CD8-positive, alpha-beta memory T cell (primary cell): Measurements from ENCODE around the gene VGF. TPM values are rescaled to one million over a fixed set of nuclear protein-coding genes. Genes with fewer than 3 reads are reported as not detected.
"Not testable (repeated sequence)": the region's sequence is repeated elsewhere in the genome, so short reads cannot be mapped to it uniquely, and the experiment has no call there.

Experiments used
- CTCF ChIA-PET: fragments of 350-600 bp; sonication (Branson Sonifier 250); formaldehyde crosslinking; loops from one replicate; lab custom pipeline; 2021; ENCODE audit warnings: antibody characterized with exemption; lab: Charles Lee
- POLR2A ChIA-PET: fragments of 350-600 bp; sonication (Branson Sonifier 250); formaldehyde crosslinking; loops from one replicate; lab custom pipeline; 2021; ENCODE audit warnings: antibody characterized with exemption; lab: Charles Lee
- DNase-seq, 5 donors: peaks; one replicate each; pipeline versions ENCODE4 v3.0.0 to v3.0.0-alpha.2; 2020 to 2022; ENCODE audit warnings: mixed read lengths in 1 of 5
- H3K27ac ChIP-seq: one replicate; pipeline ENCODE4 v1.7.0; 2013; ENCODE audit warnings: low read depth, mild to moderate bottlenecking, low read length, moderate library complexity
- H3K27me3 ChIP-seq: 2 replicates; pipeline ENCODE4 v1.7.0; 2013; ENCODE audit warnings: low read length, mild to moderate bottlenecking; ENCODE audit not compliant: insufficient read depth, poor library complexity, severe bottlenecking
- H3K36me3 ChIP-seq: 2 replicates; pipeline ENCODE4 v1.7.0; 2013; ENCODE audit warnings: mild to moderate bottlenecking, low read length, moderate library complexity; ENCODE audit not compliant: insufficient read depth
- H3K4me1 ChIP-seq: 2 replicates; pipeline ENCODE4 v1.7.0; 2013; ENCODE audit warnings: mild to moderate bottlenecking, low read length, moderate library complexity; ENCODE audit not compliant: insufficient read depth
- H3K4me3 ChIP-seq: 2 replicates; pipeline ENCODE4 v1.7.0; 2013; ENCODE audit warnings: mild to moderate bottlenecking, low read length
- H3K9me3 ChIP-seq: 2 replicates; pipeline ENCODE4 v1.7.0; 2013; ENCODE audit warnings: mild to moderate bottlenecking, low read length
- H3K27ac Mint-ChIP-seq, 8 donors: one replicate each; pipeline ENCODE4 v1.8.0; 2020 to 2021; ENCODE audit warnings: mixed read lengths in 8 of 8, mild to moderate bottlenecking in 6 of 8, inconsistent platforms in 3 of 8, moderate library complexity in 3 of 8
- H3K27me3 Mint-ChIP-seq, 2 donors: one replicate each; pipeline ENCODE4 v1.8.0; 2020 to 2021; ENCODE audit warnings: mixed read lengths in 2 of 2, mild to moderate bottlenecking in 1 of 2, moderate library complexity in 1 of 2
- H3K36me3 Mint-ChIP-seq, 3 donors: one replicate each; pipeline ENCODE4 v1.8.0; 2020 to 2021; ENCODE audit warnings: mixed read lengths in 3 of 3, inconsistent platforms in 1 of 3, mild to moderate bottlenecking in 1 of 3
- H3K4me1 Mint-ChIP-seq, 3 donors: one replicate each; pipeline ENCODE4 v1.8.0; 2020 to 2021; ENCODE audit warnings: mixed read lengths in 3 of 3, inconsistent platforms in 1 of 3, mild to moderate bottlenecking in 1 of 3
- H3K4me3 Mint-ChIP-seq, 7 donors: one replicate each; pipeline ENCODE4 v1.8.0; 2020 to 2021; ENCODE audit warnings: mixed read lengths in 7 of 7, mild to moderate bottlenecking in 6 of 7, moderate library complexity in 4 of 7, inconsistent platforms in 2 of 7
- H3K9me3 Mint-ChIP-seq, 5 donors: one replicate each; pipeline ENCODE4 v1.8.0; 2020 to 2022; ENCODE audit warnings: mixed read lengths in 5 of 5, mild to moderate bottlenecking in 3 of 5, moderate library complexity in 2 of 5, inconsistent platforms in 1 of 5
- polyA plus RNA-seq: library from polyadenylated mRNA; unstranded; fragments of 300-500 nt; fragmentation: Illumina TruSeq; gene quantifications from one replicate; pipeline ENCODE4 v1.2.3, GENCODE V29; 2021
- total RNA-seq, 2 experiments: library from RNA; stranded (reverse); gene quantifications; one replicate each; pipeline ENCODE4 v1.2.3, GENCODE V29; 2021

The VGF gene
- total and polyA plus RNA-seq, 3 experiments from 2014 or later, result 0.13 to 0.16 TPM; not detected in 1

GRCh38 chr7:101118856-101119255, 46.5 kb downstream of the VGF start:
- no peaks in the 10 kb centered on the region for H3K36me3 ChIP-seq
- H3K4me3 Mint-ChIP-seq, result no peak overlapping the region
- H3K4me3 ChIP-seq, result no peak overlapping the region
- no peak for DNase-seq
- peaks cover 40 to 57% of the 10 kb centered on the region in 2 donors for H3K27me3 Mint-ChIP-seq
- H3K9me3 Mint-ChIP-seq, result peaks cover 0 to 2% (median 0%) of the 10 kb centered on the region in 5 donors
- H3K27ac ChIP-seq, result no peak overlapping the region
- ChIA-PET POLR2A (interaction anchor here (0.6 to 0.7 kb wide), 3 partner anchors 47 to 1047 kb away, joined by 3 to 11 read pairs (median 7); partner anchors contain the start of gene VGF), CTCF (interaction anchor here (1.4 kb wide), 1 partner anchor 25 kb away, joined by 4 read pairs; no protein-coding TSS in a partner anchor)
- no peak overlapping the region for H3K27ac Mint-ChIP-seq
- H3K4me1 Mint-ChIP-seq, result peaks cover 0 to 6% (median 0%) of the 10 kb centered on the region in 3 donors
- no peaks in the 10 kb centered on the region for H3K36me3 Mint-ChIP-seq
- no peaks in the 10 kb centered on the region for H3K9me3 ChIP-seq
- H3K4me1 ChIP-seq, result no peaks in the 10 kb centered on the region
- H3K27me3 ChIP-seq, result no peaks in the 10 kb centered on the region

- peaks cover 0 to under 1% (median 0%) of the 10 kb centered on the region in 3 donors for H3K4me1 Mint-ChIP-seq
- peaks cover 0 to 2% (median 0%) of the 10 kb centered on the region in 5 donors for H3K9me3 Mint-ChIP-seq
- Histone ChIP-seq H3K9me3 (no peaks in the 10 kb centered on the region), H3K36me3 (no peaks in the 10 kb centered on the region), H3K4me1 (no peaks in the 10 kb centered on the region), H3K27me3 (no peaks in the 10 kb centered on the region), H3K27ac (no peak overlapping the region), H3K4me3 (no peak overlapping the region)
- H3K4me3 Mint-ChIP-seq, result no peak overlapping the region
- ChIA-PET POLR2A (no interaction called here), CTCF (no interaction called here)
- H3K27me3 Mint-ChIP-seq, result peaks cover 26 to 38% of the 10 kb centered on the region in 2 donors
- no peaks in the 10 kb centered on the region for H3K36me3 Mint-ChIP-seq
- no peak for DNase-seq
- H3K27ac Mint-ChIP-seq, result no peak overlapping the region
These were observed 48.5 kb downstream of the VGF start for GRCh38 chr7:101116898-101117297.

- Histone ChIP-seq H3K36me3 (no peaks in the 10 kb centered on the region), H3K27ac (no peak overlapping the region), H3K9me3 (no peaks in the 10 kb centered on the region), H3K4me1 (no peaks in the 10 kb centered on the region), H3K4me3 (no peak overlapping the region), H3K27me3 (no peaks in the 10 kb centered on the region)
- Mint-ChIP-seq H3K4me1 (no peaks in the 10 kb centered on the region), H3K36me3 (no peaks in the 10 kb centered on the region), H3K27me3 (peaks cover 14 to 30% of the 10 kb centered on the region in 2 donors), H3K4me3 (no peak overlapping the region), H3K9me3 (peaks cover 0 to 2% (median 0%) of the 10 kb centered on the region in 5 donors), H3K27ac (no peak overlapping the region)
- CTCF ChIA-PET, result no interaction called here
- DNase-seq, result no peak
- POLR2A ChIA-PET, result no interaction called here
These were observed 50.2 kb downstream of the VGF start for GRCh38 chr7:101115215-101115614.

- H3K4me3 Mint-ChIP-seq, result no peak overlapping the region
- no peaks in the 10 kb centered on the region for H3K4me1 Mint-ChIP-seq
These were observed 50.9 kb downstream of the VGF start for GRCh38 chr7:101114492-101114891.

GRCh38 chr7:101113836-101114235, 51.5 kb downstream of the VGF start:
- peaks cover 10 to 22% of the 10 kb centered on the region in 2 donors for H3K27me3 Mint-ChIP-seq

More at GRCh38 chr7:101114492-101114891, 50.9 kb downstream of the VGF start:
- Histone ChIP-seq H3K4me1 (no peaks in the 10 kb centered on the region), H3K4me3 (no peak overlapping the region), H3K36me3 (no peaks in the 10 kb centered on the region), H3K9me3 (no peaks in the 10 kb centered on the region), H3K27ac (no peak overlapping the region), H3K27me3 (no peaks in the 10 kb centered on the region)
- Mint-ChIP-seq H3K36me3 (no peaks in the 10 kb centered on the region), H3K27me3 (peaks cover 12 to 23% of the 10 kb centered on the region in 2 donors), H3K27ac (no peak overlapping the region), H3K9me3 (peaks cover 0 to 2% (median 0%) of the 10 kb centered on the region in 5 donors)
- ChIA-PET POLR2A (no interaction called here), CTCF (interaction anchor here (2.9 kb wide), 1 partner anchor 29 kb away, joined by 8 read pairs; no protein-coding TSS in a partner anchor)
- DNase-seq, result no peak

DNA sequence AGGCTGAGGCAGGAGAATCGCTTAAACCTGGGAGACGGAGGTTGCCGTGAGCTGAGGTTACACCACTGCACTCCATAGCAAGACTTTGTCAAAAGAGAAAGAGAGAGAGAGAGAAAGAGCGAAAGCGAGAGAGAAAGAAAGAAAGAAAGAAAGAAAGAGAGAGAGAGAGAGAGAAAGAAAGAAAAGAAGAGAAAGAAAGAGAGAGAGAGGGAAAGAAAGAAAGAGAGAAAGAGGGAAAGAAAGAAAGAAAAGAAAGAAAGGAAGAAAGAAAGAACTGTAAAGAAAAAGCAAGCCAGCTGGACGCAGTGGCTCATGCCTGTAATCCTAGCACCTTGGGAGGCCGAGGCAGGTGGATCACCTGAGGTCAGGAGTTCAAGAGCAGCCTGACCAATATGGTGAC, 52.2 kb downstream of the VGF start:
- H3K36me3 Mint-ChIP-seq, H3K27ac ChIP-seq, H3K4me1 Mint-ChIP-seq, DNase-seq, H3K9me3 ChIP-seq, H3K27me3 ChIP-seq, H3K9me3 Mint-ChIP-seq, POLR2A ChIA-PET, H3K36me3 ChIP-seq, H3K4me1 ChIP-seq, H3K4me3 ChIP-seq, H3K4me3 Mint-ChIP-seq: not testable (repeated sequence)
- peaks cover 7 to 22% of the 10 kb centered on the region in 2 donors for H3K27me3 Mint-ChIP-seq
- CTCF ChIA-PET, result interaction anchor here (2.9 kb wide), 1 partner anchor 31 kb away, joined by 8 read pairs; no protein-coding TSS in a partner anchor
- H3K27ac Mint-ChIP-seq, result peak overlapping the region in 1 of 8 donors; percentile 9

More at GRCh38 chr7:101113836-101114235, 51.5 kb downstream of the VGF start:
- H3K36me3 Mint-ChIP-seq, result no peaks in the 10 kb centered on the region
- no peak overlapping the region for H3K4me3 ChIP-seq
- DNase-seq, result no peak
- H3K4me3 Mint-ChIP-seq, result no peak overlapping the region
- ChIA-PET CTCF (interaction anchor here (2.9 kb wide), 1 partner anchor 30 kb away, joined by 8 read pairs; no protein-coding TSS in a partner anchor), POLR2A (no interaction called here)
- no peak overlapping the region for H3K27ac Mint-ChIP-seq
- peaks cover 0 to 2% (median 0%) of the 10 kb centered on the region in 5 donors for H3K9me3 Mint-ChIP-seq
- H3K27ac ChIP-seq, result no peak overlapping the region
- H3K27me3 ChIP-seq, result no peaks in the 10 kb centered on the region
- no peaks in the 10 kb centered on the region for H3K4me1 ChIP-seq
- no peaks in the 10 kb centered on the region for H3K9me3 ChIP-seq
- H3K4me1 Mint-ChIP-seq, result no peaks in the 10 kb centered on the region
- no peaks in the 10 kb centered on the region for H3K36me3 ChIP-seq

Other genes starting within 250 kb of the VGF start
- gene MUC3A, start 216.0 kb downstream of the VGF start, total RNA-seq, result not detected
- gene MUC3A, start 216.0 kb downstream of the VGF start, polyA plus RNA-seq, result not detected
- gene MUC12, start 196.0 kb downstream of the VGF start, total RNA-seq, result under 1 TPM in 1 of 2 experiments, not detected in 1; 0.35 TPM
- gene MUC12, start 196.0 kb downstream of the VGF start, polyA plus RNA-seq, result 0.54 TPM
- not detected for gene MUC17, start 145.5 kb downstream of the VGF start, total RNA-seq
- gene MUC17, start 145.5 kb downstream of the VGF start, polyA plus RNA-seq, result not detected
- gene TRIM56, start 80.1 kb downstream of the VGF start, total RNA-seq, result 10 to 100 TPM; 29.1 to 31.9 TPM
- 22.0 TPM for gene TRIM56, start 80.1 kb downstream of the VGF start, polyA plus RNA-seq
- gene SERPINE1, start 38.5 kb downstream of the VGF start, total RNA-seq, result under 1 TPM; 0.31 to 0.44 TPM
- gene SERPINE1, start 38.5 kb downstream of the VGF start, polyA plus RNA-seq, result not detected
- gene AP1S1, start 11.1 kb downstream of the VGF start, total RNA-seq, result 10 to 100 TPM; 42.6 to 43.6 TPM
- 4.4 TPM for gene AP1S1, start 11.1 kb downstream of the VGF start, polyA plus RNA-seq
- gene NAT16, start 14.7 kb upstream of the VGF start, total RNA-seq, result not detected
- gene NAT16, start 14.7 kb upstream of the VGF start, polyA plus RNA-seq, result not detected
- not detected for gene MOGAT3, start 35.5 kb upstream of the VGF start, total RNA-seq
- not detected for gene MOGAT3, start 35.5 kb upstream of the VGF start, polyA plus RNA-seq
- gene PLOD3, start 52.0 kb upstream of the VGF start, total RNA-seq, result 10 to 100 TPM; 41.3 to 45.4 TPM
- gene PLOD3, start 52.0 kb upstream of the VGF start, polyA plus RNA-seq, result 23.1 TPM
- 10 to 100 TPM; 50.6 to 51.7 TPM for gene ZNHIT1, start 52.6 kb upstream of the VGF start, total RNA-seq
- gene ZNHIT1, start 52.6 kb upstream of the VGF start, polyA plus RNA-seq, result 66.2 TPM
- 10 to 100 TPM; 19.5 to 20.3 TPM for gene CLDN15, start 72.2 kb upstream of the VGF start, total RNA-seq
- 1.2 TPM for gene CLDN15, start 72.2 kb upstream of the VGF start, polyA plus RNA-seq
- 100 to 1,000 TPM; 137 to 139 TPM for gene FIS1, start 79.5 kb upstream of the VGF start, total RNA-seq
- gene FIS1, start 79.5 kb upstream of the VGF start, polyA plus RNA-seq, result 206 TPM
- 10 to 100 TPM; 13.3 to 13.4 TPM for gene IFT22, start 156.2 kb upstream of the VGF start, total RNA-seq
- 7.9 TPM for gene IFT22, start 156.2 kb upstream of the VGF start, polyA plus RNA-seq
- gene COL26A1, start 197.3 kb upstream of the VGF start, total RNA-seq, result not detected
- gene COL26A1, start 197.3 kb upstream of the VGF start, polyA plus RNA-seq, result not detected